Lower leg skin (tissue), 3 donors: Measurements from ENCODE around the gene MIPEP.

ENCODE experiments used
- POLR2A ChIP-seq, 2 donors: fragments of 450-650 bp; IDR thresholded peaks; one replicate each; pipeline ENCODE4 v1.6.1; 2016 to 2017; ENCODE audit warnings: antibody characterized with exemption in 2 of 2, mild to moderate bottlenecking in 1 of 2, moderate library complexity in 1 of 2
- TF ChIP-seq, protein P1 (sequence below), 3 donors: fragments of 450-650 bp; IDR thresholded peaks; one replicate each; pipeline ENCODE4 v1.5.1; 2016; ENCODE audit warnings: antibody characterized with exemption in 3 of 3, mild to moderate bottlenecking in 3 of 3, moderate library complexity in 2 of 3

DNA sequence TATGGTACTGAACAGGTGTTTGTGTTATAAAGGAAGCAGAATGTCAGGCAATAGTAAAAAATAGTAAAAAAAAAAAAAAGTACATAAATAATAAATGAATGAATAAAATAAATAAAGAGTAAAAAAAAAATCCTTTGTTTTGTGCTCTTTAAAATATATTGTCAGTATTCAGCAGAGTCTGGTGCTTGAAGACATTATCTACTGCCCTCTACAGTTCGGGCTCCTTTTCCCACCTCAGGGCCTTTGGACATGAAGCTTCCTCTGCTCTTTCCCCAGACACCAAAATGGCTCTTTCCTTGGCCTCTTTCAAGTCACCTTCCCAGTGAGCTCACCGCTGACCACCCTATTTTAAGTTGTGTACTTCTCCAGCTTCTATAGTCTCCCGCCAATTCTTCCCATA, 181.5 kb downstream of the MIPEP start:
- no peak for TF ChIP-seq POLR2A (IDR thresholded peaks at IDR 0.05)
- TF ChIP-seq, protein P1, sequence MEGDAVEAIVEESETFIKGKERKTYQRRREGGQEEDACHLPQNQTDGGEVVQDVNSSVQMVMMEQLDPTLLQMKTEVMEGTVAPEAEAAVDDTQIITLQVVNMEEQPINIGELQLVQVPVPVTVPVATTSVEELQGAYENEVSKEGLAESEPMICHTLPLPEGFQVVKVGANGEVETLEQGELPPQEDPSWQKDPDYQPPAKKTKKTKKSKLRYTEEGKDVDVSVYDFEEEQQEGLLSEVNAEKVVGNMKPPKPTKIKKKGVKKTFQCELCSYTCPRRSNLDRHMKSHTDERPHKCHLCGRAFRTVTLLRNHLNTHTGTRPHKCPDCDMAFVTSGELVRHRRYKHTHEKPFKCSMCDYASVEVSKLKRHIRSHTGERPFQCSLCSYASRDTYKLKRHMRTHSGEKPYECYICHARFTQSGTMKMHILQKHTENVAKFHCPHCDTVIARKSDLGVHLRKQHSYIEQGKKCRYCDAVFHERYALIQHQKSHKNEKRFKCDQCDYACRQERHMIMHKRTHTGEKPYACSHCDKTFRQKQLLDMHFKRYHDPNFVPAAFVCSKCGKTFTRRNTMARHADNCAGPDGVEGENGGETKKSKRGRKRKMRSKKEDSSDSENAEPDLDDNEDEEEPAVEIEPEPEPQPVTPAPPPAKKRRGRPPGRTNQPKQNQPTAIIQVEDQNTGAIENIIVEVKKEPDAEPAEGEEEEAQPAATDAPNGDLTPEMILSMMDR (IDR thresholded peaks at IDR 0.05), result no peak
